AG09309 (cell line): Measurements from ENCODE around the gene REEP1.
A peak's percentile ranks its signal among the peaks of the same experiment; 100 is the strongest.

Source experiments
- DNase-seq: peaks from one replicate; pipeline ENCODE4 v3.0.0-alpha.2; 2010; ENCODE audit warnings: low read depth
- H3K4me3 ChIP-seq: 2 replicates; pipeline ENCODE4 v1.5.1; 2011; ENCODE audit warnings: mild to moderate bottlenecking, low read depth, low read length, moderate library complexity; ENCODE audit not compliant: control insufficient read depth
- CTCF ChIP-seq: IDR thresholded peaks from 2 replicates; pipeline ENCODE4 v1.5.1; 2011; ENCODE audit warnings: mild to moderate bottlenecking, low read depth, low read length, inconsistent platforms; ENCODE audit not compliant: insufficient read depth, control insufficient read depth; ENCODE audit errors: missing control alignments

Gene REEP1

GRCh38 chr2:86372641-86373502 lies 35.4 kb upstream of the REEP1 start:
- DNase-seq, result no peak
- peak; percentile 75 for TF ChIP-seq CTCF
- no peak overlapping the region for H3K4me3 ChIP-seq

GRCh38 chr2:86372133-86372532 lies 34.7 kb upstream of the REEP1 start:
- no peak for TF ChIP-seq CTCF
- no peak for DNase-seq
- H3K4me3 ChIP-seq, result no peak overlapping the region

GRCh38 chr2:86371527-86371926 lies 34.1 kb upstream of the REEP1 start:
- DNase-seq, result no peak
- no peak for TF ChIP-seq CTCF
- no peak overlapping the region for H3K4me3 ChIP-seq

- DNase-seq, result no peak
- no peak overlapping the region for H3K4me3 ChIP-seq
- no peak for TF ChIP-seq CTCF
Measured at GRCh38 chr2:86370579-86370978, 33.2 kb upstream of the REEP1 start.

- peak; percentile 72 for TF ChIP-seq CTCF
- no peak overlapping the region; the same call in 1 of the 2 replicates for H3K4me3 ChIP-seq
- DNase-seq, result no peak
Measured at GRCh38 chr2:86368161-86368824, 30.9 kb upstream of the REEP1 start.

GRCh38 chr2:86367499-86367777 lies 30.0 kb upstream of the REEP1 start:
- no peak for DNase-seq
- no peak for TF ChIP-seq CTCF

More at GRCh38 chr2:86367499-86367777, 30.0 kb upstream of the REEP1 start:
- no peak overlapping the region for H3K4me3 ChIP-seq
